ENCODE measurements around the gene DOCK11. TPM values are rescaled to one million over a fixed set of nuclear protein-coding genes. Genes with fewer than 3 reads are reported as not detected.

DOCK11 gene
- polyA plus RNA-seq, 1 donor from 2014 or later: 37.2 TPM

GRCh38 chrX:118503260-118504041 lies 7.8 kb downstream of the DOCK11 start:
- H3K4me2 ChIP-seq (ENCODE audit: low read length): no peak overlapping the region
- no peak overlapping the region for H3K4me3 ChIP-seq (ENCODE audit: low read length)
- H2AFZ ChIP-seq (ENCODE audit: low read depth, low read length): no peak overlapping the region
- TF ChIP-seq EP300 (conservative IDR thresholded peaks at IDR 0.05; ENCODE audit: poor library complexity, severe bottlenecking) (no peak), MXI1 (conservative IDR thresholded peaks at IDR 0.05; ENCODE audit: poor library complexity, severe bottlenecking) (no peak), TAF1 (IDR thresholded peaks at IDR 0.05; ENCODE audit: low read depth) (no peak), CTCF (IDR thresholded peaks at IDR 0.05; ENCODE audit: poor library complexity, severe bottlenecking) (no peak), EZH2 (IDR thresholded peaks at IDR 0.05; ENCODE audit: borderline replicate concordance, insufficient read depth, low read length, poor library complexity, severe bottlenecking) (no peak), RAD21 (conservative IDR thresholded peaks at IDR 0.05) (no peak), SMC3 (conservative IDR thresholded peaks at IDR 0.05; ENCODE audit: poor library complexity) (no peak), REST (IDR thresholded peaks at IDR 0.05; ENCODE audit: borderline replicate concordance) (no peak), POLR2AphosphoS5 (IDR thresholded peaks at IDR 0.05) (no peak)
- no peak overlapping the region for H3K9ac ChIP-seq (ENCODE audit: low read length)
- H3K27me3 ChIP-seq (ENCODE audit: insufficient read depth, low read depth, low read length): no peaks in the 10 kb centered on the region
- no peak overlapping the region for H3K27ac ChIP-seq (ENCODE audit: low read length)
- H3K9me3 ChIP-seq (ENCODE audit: low read length): no peaks in the 10 kb centered on the region
- H3K79me2 ChIP-seq (replicated peaks; ENCODE audit: insufficient read depth, low read length): peaks cover 3% of the 10 kb centered on the region
- no peaks in the 10 kb centered on the region for H3K36me3 ChIP-seq (ENCODE audit: insufficient read depth, low read length)
- no peaks in the 10 kb centered on the region for H3K9me2 ChIP-seq (ENCODE audit: insufficient read depth, low read length)
- H4K20me1 ChIP-seq (ENCODE audit: insufficient read depth): no peaks in the 10 kb centered on the region
- H3F3A ChIP-seq (ENCODE audit: insufficient read depth, low read length, poor library complexity, severe bottlenecking): no peaks in the 10 kb centered on the region

- Histone ChIP-seq H3K36me3 (ENCODE audit: insufficient read depth, low read length) (no peaks in the 10 kb centered on the region), H3K27me3 (ENCODE audit: insufficient read depth, low read depth, low read length) (no peaks in the 10 kb centered on the region), H3K9me2 (ENCODE audit: insufficient read depth, low read length) (no peaks in the 10 kb centered on the region), H3K4me2 (ENCODE audit: low read length) (no peak overlapping the region), H3K27ac (ENCODE audit: low read length) (no peak overlapping the region), H4K20me1 (ENCODE audit: insufficient read depth) (no peaks in the 10 kb centered on the region), H2AFZ (ENCODE audit: low read depth, low read length) (no peak overlapping the region), H3K9me3 (ENCODE audit: low read length) (no peaks in the 10 kb centered on the region), H3F3A (ENCODE audit: insufficient read depth, low read length, poor library complexity, severe bottlenecking) (no peaks in the 10 kb centered on the region), H3K9ac (ENCODE audit: low read length) (no peak overlapping the region), H3K4me3 (ENCODE audit: low read length) (no peak overlapping the region), H3K79me2 (replicated peaks; ENCODE audit: insufficient read depth, low read length) (no peaks in the 10 kb centered on the region)
- TF ChIP-seq EP300 (conservative IDR thresholded peaks at IDR 0.05; ENCODE audit: poor library complexity, severe bottlenecking) (no peak), SMC3 (conservative IDR thresholded peaks at IDR 0.05; ENCODE audit: poor library complexity) (no peak), POLR2AphosphoS5 (IDR thresholded peaks at IDR 0.05) (no peak), TAF1 (IDR thresholded peaks at IDR 0.05; ENCODE audit: low read depth) (no peak), REST (IDR thresholded peaks at IDR 0.05; ENCODE audit: borderline replicate concordance) (no peak), MXI1 (conservative IDR thresholded peaks at IDR 0.05; ENCODE audit: poor library complexity, severe bottlenecking) (no peak)
Measured at GRCh38 chrX:118504581-118504980, 9.0 kb downstream of the DOCK11 start.

Measured in neural cell (in vitro differentiated cells).